Measurements from ENCODE around the gene METTL2B. TPM values are rescaled to one million over a fixed set of nuclear protein-coding genes. Genes with fewer than 3 reads are reported as not detected.
"Not testable (repeated sequence)": the region's sequence is repeated elsewhere in the genome, so short reads cannot be mapped to it uniquely, and the experiment has no call there.

METTL2B gene
- total and polyA plus RNA-seq, 2 of the 8 experiments (the other 6 are each of a cell fraction or from before 2014, with no cell fraction given), result 14.6 to 43.5 TPM

- H3K18ac ChIP-seq (ENCODE audit: extremely low read depth, low read length); H3K27ac ChIP-seq (ENCODE audit: low read depth, low read length); H2AFZ ChIP-seq (ENCODE audit: low read length); POLR2A ChIA-PET (ENCODE audit: partially characterized antibody); H2AK5ac ChIP-seq (ENCODE audit: low read depth, low read length); H3K4ac ChIP-seq (replicated peaks; ENCODE audit: insufficient read length, low read depth, low read length); H3K36me3 ChIP-seq (ENCODE audit: control insufficient read depth in 2 of 4, insufficient read depth in 4 of 4, low read length in 3 of 4); H3K9me3 ChIP-seq (ENCODE audit: insufficient read depth in 2 of 2, low read depth in 1 of 2, low read length in 1 of 2); H2BK120ac ChIP-seq (replicated peaks; ENCODE audit: low read depth, low read length); H4K91ac ChIP-seq (replicated peaks; ENCODE audit: insufficient read length, low read length); H3K9ac ChIP-seq (replicated peaks in 1 of 4; ENCODE audit: extremely low read depth in 1 of 4, low read depth in 3 of 4, low read length in 3 of 4); H3K79me2 ChIP-seq (ENCODE audit: control insufficient read depth in 1 of 2, insufficient read depth in 2 of 2, low read length in 2 of 2); H4K5ac ChIP-seq (ENCODE audit: insufficient read length, low read depth, low read length); H3K79me1 ChIP-seq (ENCODE audit: low read depth, low read length); H2BK15ac ChIP-seq (ENCODE audit: low read length); H3K14ac ChIP-seq (ENCODE audit: insufficient read length); H3K27me3 ChIP-seq (replicated peaks in 1 of 4; ENCODE audit: control insufficient read depth in 3 of 4, extremely low read depth in 1 of 4, insufficient read depth in 3 of 4, low read length in 3 of 4); H3K23ac ChIP-seq (ENCODE audit: insufficient read length); H4K20me1 ChIP-seq (replicated peaks in 1 of 2; ENCODE audit: control insufficient read depth in 1 of 2, insufficient read depth in 2 of 2, low read length in 2 of 2); H3K4me2 ChIP-seq (ENCODE audit: insufficient read depth in 1 of 2, low read depth in 2 of 2, low read length in 2 of 2); H2BK5ac ChIP-seq (ENCODE audit: low read depth, low read length); H3K4me3 ChIP-seq (ENCODE audit: extremely low read depth in 1 of 4, insufficient read depth in 2 of 4, low read depth in 3 of 4, low read length in 4 of 4); FAIRE-seq; H2BK20ac ChIP-seq (ENCODE audit: low read length); H2BK12ac ChIP-seq (ENCODE audit: low read depth, low read length); DNase-seq (ENCODE audit: low read depth in 1 of 2, low spot score in 2 of 2); H4K8ac ChIP-seq (ENCODE audit: extremely low read depth, insufficient read depth, low read length); H3K23me2 ChIP-seq (ENCODE audit: low read depth, low read length); H3K4me1 ChIP-seq (replicated peaks in 1 of 4; ENCODE audit: control insufficient read depth in 3 of 4, insufficient read depth in 4 of 4, low read length in 3 of 4); H3K56ac ChIP-seq (replicated peaks; ENCODE audit: insufficient read length, low read depth, low read length): not testable (repeated sequence)
- CTCF ChIA-PET (ENCODE audit: partially characterized antibody), result interaction anchor here (1.6 kb wide), 1 partner anchor 52 kb away, joined by 4 read pairs; no protein-coding TSS in a partner anchor
- WGBS, 2 experiments (ENCODE audit: extremely low coverage in 1 of 2, insufficient coverage in 1 of 2, insufficient read length in 1 of 2, insufficient replicate concordance in 2 of 2, low coverage in 1 of 2, low lambda C conversion rate in 2 of 2, missing lambda C conversion rate in 1 of 2), result 85% methylated on average over 3 of the region's 3 CpGs; no CpG with 5 or more reads in 1 of the 2 experiments
These were observed 49.5 kb downstream of the METTL2B start for GRCh38 chr7:128526062-128526466.

- not testable (repeated sequence) for H3K23me2 ChIP-seq (ENCODE audit: low read depth, low read length); H3K27me3 ChIP-seq (replicated peaks in 1 of 4; ENCODE audit: control insufficient read depth in 3 of 4, extremely low read depth in 1 of 4, insufficient read depth in 3 of 4, low read length in 3 of 4); H4K91ac ChIP-seq (replicated peaks; ENCODE audit: insufficient read length, low read length); FAIRE-seq; H3K4me3 ChIP-seq (ENCODE audit: extremely low read depth in 1 of 4, insufficient read depth in 2 of 4, low read depth in 3 of 4, low read length in 4 of 4); H3K36me3 ChIP-seq (ENCODE audit: control insufficient read depth in 2 of 4, insufficient read depth in 4 of 4, low read length in 3 of 4); H3K18ac ChIP-seq (ENCODE audit: extremely low read depth, low read length); H2AFZ ChIP-seq (ENCODE audit: low read length); H2BK20ac ChIP-seq (ENCODE audit: low read length); H3K14ac ChIP-seq (ENCODE audit: insufficient read length); H4K8ac ChIP-seq (ENCODE audit: extremely low read depth, insufficient read depth, low read length); DNase-seq (ENCODE audit: low read depth in 1 of 2, low spot score in 2 of 2); H2BK120ac ChIP-seq (replicated peaks; ENCODE audit: low read depth, low read length); H2AK5ac ChIP-seq (ENCODE audit: low read depth, low read length); H2BK15ac ChIP-seq (ENCODE audit: low read length); H3K4me1 ChIP-seq (replicated peaks in 1 of 4; ENCODE audit: control insufficient read depth in 3 of 4, insufficient read depth in 4 of 4, low read length in 3 of 4); H3K4ac ChIP-seq (replicated peaks; ENCODE audit: insufficient read length, low read depth, low read length); H4K20me1 ChIP-seq (replicated peaks in 1 of 2; ENCODE audit: control insufficient read depth in 1 of 2, insufficient read depth in 2 of 2, low read length in 2 of 2); H3K79me1 ChIP-seq (ENCODE audit: low read depth, low read length); H3K9ac ChIP-seq (replicated peaks in 1 of 4; ENCODE audit: extremely low read depth in 1 of 4, low read depth in 3 of 4, low read length in 3 of 4); H2BK5ac ChIP-seq (ENCODE audit: low read depth, low read length); H3K9me3 ChIP-seq (ENCODE audit: insufficient read depth in 2 of 2, low read depth in 1 of 2, low read length in 1 of 2); H3K23ac ChIP-seq (ENCODE audit: insufficient read length); H4K5ac ChIP-seq (ENCODE audit: insufficient read length, low read depth, low read length); H2BK12ac ChIP-seq (ENCODE audit: low read depth, low read length); H3K27ac ChIP-seq (ENCODE audit: low read depth, low read length); H3K56ac ChIP-seq (replicated peaks; ENCODE audit: insufficient read length, low read depth, low read length)
- peaks cover 0 to 19% of the 10 kb centered on the region in 2 experiments; a peak in 3 of 4 replicates for H3K79me2 ChIP-seq (ENCODE audit: control insufficient read depth in 1 of 2, insufficient read depth in 2 of 2, low read length in 2 of 2)
- ChIA-PET CTCF (ENCODE audit: partially characterized antibody) (interaction anchor here (0.6 kb wide), 1 partner anchor 68 kb away, joined by 4 read pairs; no protein-coding TSS in a partner anchor), POLR2A (ENCODE audit: partially characterized antibody) (interaction anchor here (1.5 kb wide), 1 partner anchor 11 kb away, joined by 4 read pairs; no protein-coding TSS in a partner anchor)
- 97% methylated on average over 15 of the region's 16 CpGs; no CpG with 5 or more reads in 1 of the 2 experiments for WGBS, 2 experiments (ENCODE audit: extremely low coverage in 1 of 2, insufficient coverage in 1 of 2, insufficient read length in 1 of 2, insufficient replicate concordance in 2 of 2, low coverage in 1 of 2, low lambda C conversion rate in 2 of 2, missing lambda C conversion rate in 1 of 2)
- H3K4me2 ChIP-seq (ENCODE audit: insufficient read depth in 1 of 2, low read depth in 2 of 2, low read length in 2 of 2), result peak overlapping the region in 1 of 2 experiments; percentile 65; a peak in 1 of 4 replicates
These were observed 52.6 kb downstream of the METTL2B start for GRCh38 chr7:128529191-128529590.
